Measurements from ENCODE around the gene FOXQ1. TPM values are rescaled to one million over a fixed set of nuclear protein-coding genes. Genes with fewer than 3 reads are reported as not detected.
"Not testable (repeated sequence)": the region's sequence is repeated elsewhere in the genome, so short reads cannot be mapped to it uniquely, and the experiment has no call there.

Gene FOXQ1
- total RNA-seq, 2 donors from 2014 or later: not detected

- Histone ChIP-seq H3K27ac (no peak overlapping the region), H3K9me3 (no peaks in the 10 kb centered on the region), H3K4me1 (peaks cover 0 to 11% of the 10 kb centered on the region in 2 donors), H3K4me3 (no peak overlapping the region), H3K36me3 (no peaks in the 10 kb centered on the region), H3K27me3 (peaks cover 14% of the 10 kb centered on the region in 2 donors)
- DNase-seq (ENCODE audit: low spot score): no peak
- TF ChIP-seq, protein P1, sequence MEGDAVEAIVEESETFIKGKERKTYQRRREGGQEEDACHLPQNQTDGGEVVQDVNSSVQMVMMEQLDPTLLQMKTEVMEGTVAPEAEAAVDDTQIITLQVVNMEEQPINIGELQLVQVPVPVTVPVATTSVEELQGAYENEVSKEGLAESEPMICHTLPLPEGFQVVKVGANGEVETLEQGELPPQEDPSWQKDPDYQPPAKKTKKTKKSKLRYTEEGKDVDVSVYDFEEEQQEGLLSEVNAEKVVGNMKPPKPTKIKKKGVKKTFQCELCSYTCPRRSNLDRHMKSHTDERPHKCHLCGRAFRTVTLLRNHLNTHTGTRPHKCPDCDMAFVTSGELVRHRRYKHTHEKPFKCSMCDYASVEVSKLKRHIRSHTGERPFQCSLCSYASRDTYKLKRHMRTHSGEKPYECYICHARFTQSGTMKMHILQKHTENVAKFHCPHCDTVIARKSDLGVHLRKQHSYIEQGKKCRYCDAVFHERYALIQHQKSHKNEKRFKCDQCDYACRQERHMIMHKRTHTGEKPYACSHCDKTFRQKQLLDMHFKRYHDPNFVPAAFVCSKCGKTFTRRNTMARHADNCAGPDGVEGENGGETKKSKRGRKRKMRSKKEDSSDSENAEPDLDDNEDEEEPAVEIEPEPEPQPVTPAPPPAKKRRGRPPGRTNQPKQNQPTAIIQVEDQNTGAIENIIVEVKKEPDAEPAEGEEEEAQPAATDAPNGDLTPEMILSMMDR (IDR thresholded peaks at IDR 0.05): no peak
These were observed 6.1 kb downstream of the FOXQ1 start for GRCh38 chr6:1318036-1318435.

GRCh38 chr6:1318584-1318983 lies 6.7 kb downstream of the FOXQ1 start:
- not testable (repeated sequence) for DNase-seq (ENCODE audit: low spot score); H3K36me3 ChIP-seq; H3K4me3 ChIP-seq; H3K27ac ChIP-seq; H3K9me3 ChIP-seq
- peaks cover 14% of the 10 kb centered on the region in 2 donors for H3K27me3 ChIP-seq
- H3K4me1 ChIP-seq: peaks cover 0 to 11% of the 10 kb centered on the region in 2 donors

DNA sequence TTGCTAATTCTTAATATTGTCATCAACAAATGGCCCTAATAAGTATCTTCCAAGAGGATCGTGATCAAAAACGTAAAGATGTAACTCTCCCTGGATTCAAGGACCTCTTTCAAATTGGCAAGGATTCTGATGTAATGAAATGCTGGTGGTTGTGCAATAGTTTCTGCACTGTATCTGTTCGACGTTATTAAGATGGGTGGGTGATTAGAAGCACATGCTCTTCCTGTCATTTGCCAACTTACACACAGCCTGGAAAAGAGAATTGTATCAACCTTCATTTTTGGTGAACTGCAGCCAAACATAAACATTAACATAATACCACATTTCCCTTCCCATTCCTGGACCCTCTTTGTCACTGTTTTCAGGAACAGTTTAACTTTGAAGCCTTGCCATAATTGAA lies 9.8 kb downstream of the FOXQ1 start:
- DNase-seq (ENCODE audit: low spot score): no peak
- Histone ChIP-seq H3K9me3 (no peaks in the 10 kb centered on the region), H3K27me3 (no peaks in the 10 kb centered on the region), H3K4me3 (no peak overlapping the region), H3K27ac (no peak overlapping the region), H3K4me1 (no peaks in the 10 kb centered on the region), H3K36me3 (no peaks in the 10 kb centered on the region)
- TF ChIP-seq, protein P1 (IDR thresholded peaks at IDR 0.05): no peak

DNA sequence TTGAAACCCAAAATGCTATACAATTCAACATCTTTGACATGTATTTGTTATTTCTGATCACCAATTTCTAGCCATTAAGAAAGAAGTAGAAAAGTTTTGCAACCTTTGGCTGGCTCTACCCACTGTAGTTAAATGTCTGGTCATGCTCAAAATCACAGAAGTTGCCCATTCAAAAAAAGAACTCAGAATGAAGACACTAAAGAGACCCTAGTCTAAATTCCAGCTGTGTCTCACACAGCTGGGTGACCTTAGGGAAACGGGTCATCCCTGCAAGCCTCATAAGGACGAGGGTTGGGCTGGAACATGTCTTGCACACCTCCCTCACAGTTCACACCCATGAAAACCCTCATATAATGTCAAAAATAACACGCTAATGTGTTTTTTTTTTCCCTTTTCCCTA lies 10.3 kb downstream of the FOXQ1 start:
- H3K4me3 ChIP-seq: no peak overlapping the region
- no peak overlapping the region for H3K27ac ChIP-seq
- no peaks in the 10 kb centered on the region for H3K4me1 ChIP-seq
- H3K9me3 ChIP-seq: no peaks in the 10 kb centered on the region
- no peaks in the 10 kb centered on the region for H3K36me3 ChIP-seq
- no peaks in the 10 kb centered on the region for H3K27me3 ChIP-seq
- DNase-seq (ENCODE audit: low spot score): no peak
- TF ChIP-seq, protein P1 (IDR thresholded peaks at IDR 0.05): no peak

DNA sequence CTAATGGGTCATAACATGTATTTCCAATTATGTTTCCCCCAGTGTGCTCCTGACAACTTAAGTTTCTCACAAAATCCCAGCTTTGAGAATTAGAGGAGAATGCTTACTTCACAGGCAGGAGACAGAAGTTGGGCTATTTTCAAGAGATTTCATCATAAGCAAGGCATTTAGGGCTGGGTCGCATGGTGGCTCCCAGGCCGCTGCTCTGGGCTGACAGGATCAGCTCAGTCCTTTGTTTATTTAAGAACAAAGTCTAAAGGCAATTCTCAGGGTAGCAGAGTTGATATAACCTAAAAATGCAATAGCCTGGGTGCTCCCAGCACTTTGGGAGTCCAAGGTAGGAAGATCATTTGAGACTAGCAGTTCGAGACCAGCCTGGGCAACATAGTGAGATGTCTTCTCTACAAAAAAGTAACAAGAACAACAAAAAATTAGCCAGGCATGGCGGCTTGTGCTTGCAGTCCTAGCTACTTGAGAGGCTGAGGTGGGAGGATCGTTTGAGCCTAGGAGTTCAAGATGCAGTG lies 10.9 kb downstream of the FOXQ1 start:
- Histone ChIP-seq H3K9me3 (no peaks in the 10 kb centered on the region), H3K4me1 (no peaks in the 10 kb centered on the region), H3K36me3 (no peaks in the 10 kb centered on the region), H3K4me3 (no peak overlapping the region), H3K27ac (no peak overlapping the region), H3K27me3 (no peaks in the 10 kb centered on the region)
- DNase-seq (ENCODE audit: low spot score): no peak
- TF ChIP-seq, protein P1 (IDR thresholded peaks at IDR 0.05): no peak

GRCh38 chr6:1324936-1325335 lies 13.0 kb downstream of the FOXQ1 start:
- Histone ChIP-seq H3K27me3 (no peaks in the 10 kb centered on the region), H3K27ac (no peak overlapping the region), H3K4me3 (no peak overlapping the region), H3K4me1 (no peaks in the 10 kb centered on the region), H3K9me3 (no peaks in the 10 kb centered on the region), H3K36me3 (no peaks in the 10 kb centered on the region)
- DNase-seq (ENCODE audit: low spot score): no peak
- TF ChIP-seq, protein P1 (IDR thresholded peaks at IDR 0.05): no peak

All from right atrium auricular region (tissue), 2 donors.